SJCRH30 (cell line): ENCODE measurements around the gene TMEM161A. TPM values are rescaled to one million over a fixed set of nuclear protein-coding genes. Genes with fewer than 3 reads are reported as not detected.
"Not testable (repeated sequence)": the region's sequence is repeated elsewhere in the genome, so short reads cannot be mapped to it uniquely, and the experiment has no call there.

Experiments used
- DNase-seq, 2 experiments: peaks; one replicate each; pipeline ENCODE4 v3.0.0-alpha.2; 2015 to 2020
- H3K27ac ChIP-seq: fragments of 250-450 bp; sonication (Bioruptor Pico); 2 replicates; pipeline ENCODE4 v1.5.1; 2020; ENCODE audit warnings: mild to moderate bottlenecking, moderate library complexity
- H3K27me3 ChIP-seq: fragments of 250-450 bp; sonication (Bioruptor Pico); 2 replicates; pipeline ENCODE4 v1.5.1; 2020; ENCODE audit warnings: mild to moderate bottlenecking, moderate library complexity
- H3K36me3 ChIP-seq: fragments of 250-450 bp; sonication (Bioruptor Pico); 2 replicates; pipeline ENCODE4 v1.5.1; 2020; ENCODE audit warnings: mild to moderate bottlenecking, moderate library complexity
- H3K4me1 ChIP-seq: fragments of 250-450 bp; sonication (Bioruptor Pico); 2 replicates; pipeline ENCODE4 v1.5.1; 2020; ENCODE audit warnings: mild to moderate bottlenecking, moderate library complexity
- H3K4me3 ChIP-seq: fragments of 250-450 bp; sonication (Bioruptor Pico); 2 replicates; pipeline ENCODE4 v1.5.1; 2020; ENCODE audit warnings: mild to moderate bottlenecking, moderate library complexity
- H3K9me3 ChIP-seq: fragments of 250-450 bp; sonication (Bioruptor Pico); replicated peaks from 2 replicates; pipeline ENCODE4 v1.5.1; 2020; ENCODE audit warnings: mild to moderate bottlenecking, moderate library complexity
- total RNA-seq: library from RNA; depleted of rRNA; stranded (reverse); fragments of >200 nt; shearing (Covaris generic); gene quantifications from 2 replicates; pipeline ENCODE4 v1.2.3, GENCODE V29; 2014

Gene TMEM161A
- total RNA-seq, 1 experiment from 2014 or later = 23.4 TPM

- Histone ChIP-seq H3K27me3 (no peaks in the 10 kb centered on the region), H3K4me1 (no peaks in the 10 kb centered on the region), H3K36me3 (peaks cover 8% of the 10 kb centered on the region; the same call in 1 of the 2 replicates), H3K27ac (no peak overlapping the region), H3K4me3 (no peak overlapping the region), H3K9me3 (peaks cover 7% of the 10 kb centered on the region)
- DNase-seq = peak; percentile 64 to 69
These were observed 17.7 kb downstream of the TMEM161A start for GRCh38 chr19:19120308-19121231.

GRCh38 chr19:19119325-19120237 is 18.7 kb downstream of the TMEM161A start:
- Histone ChIP-seq H3K27me3 (no peaks in the 10 kb centered on the region), H3K4me3 (no peak overlapping the region), H3K9me3 (peaks cover 7% of the 10 kb centered on the region), H3K27ac (no peak overlapping the region), H3K4me1 (no peaks in the 10 kb centered on the region), H3K36me3 (peaks cover 8% of the 10 kb centered on the region; the same call in 1 of the 2 replicates)
- no peak for DNase-seq

GRCh38 chr19:19115954-19116353 is 22.3 kb downstream of the TMEM161A start:
- Histone ChIP-seq H3K4me3 (no peak overlapping the region), H3K27ac (no peak overlapping the region), H3K36me3 (peaks cover 4% of the 10 kb centered on the region; the same call in 1 of the 2 replicates), H3K4me1 (peaks cover 27% of the 10 kb centered on the region), H3K27me3 (no peaks in the 10 kb centered on the region), H3K9me3 (no peaks in the 10 kb centered on the region; the same call in 1 of the 2 replicates)
- DNase-seq = peak in 1 of 2 experiments; percentile 39

GRCh38 chr19:19113040-19113626 is 25.1 kb downstream of the TMEM161A start:
- no peaks in the 10 kb centered on the region for H3K27me3 ChIP-seq
- DNase-seq = peak; percentile 83 to 88
- no peaks in the 10 kb centered on the region for H3K9me3 ChIP-seq
- H3K4me1 ChIP-seq = peaks cover 27% of the 10 kb centered on the region
- H3K27ac ChIP-seq = peak overlapping the region; percentile 61
- H3K4me3 ChIP-seq = no peak overlapping the region
- H3K36me3 ChIP-seq = no peaks in the 10 kb centered on the region

GRCh38 chr19:19111967-19112580 is 26.2 kb downstream of the TMEM161A start:
- DNase-seq = no peak
- H3K36me3 ChIP-seq = no peaks in the 10 kb centered on the region
- H3K27ac ChIP-seq = no peak overlapping the region; the same call in 1 of the 2 replicates
- H3K9me3 ChIP-seq = no peaks in the 10 kb centered on the region
- H3K4me3 ChIP-seq = no peak overlapping the region
- peaks cover 27% of the 10 kb centered on the region for H3K4me1 ChIP-seq
- no peaks in the 10 kb centered on the region for H3K27me3 ChIP-seq

GRCh38 chr19:19111136-19111835 is 27.0 kb downstream of the TMEM161A start:
- no peaks in the 10 kb centered on the region for H3K9me3 ChIP-seq
- H3K36me3 ChIP-seq = no peaks in the 10 kb centered on the region
- H3K27me3 ChIP-seq = no peaks in the 10 kb centered on the region
- H3K4me1 ChIP-seq = peaks cover 27% of the 10 kb centered on the region
- no peak for DNase-seq
- H3K27ac ChIP-seq = no peak overlapping the region
- no peak overlapping the region for H3K4me3 ChIP-seq

GRCh38 chr19:19110410-19111135 is 27.7 kb downstream of the TMEM161A start:
- Histone ChIP-seq H3K27ac (no peak overlapping the region), H3K4me3 (no peak overlapping the region), H3K4me1 (peaks cover 27% of the 10 kb centered on the region), H3K9me3 (no peaks in the 10 kb centered on the region), H3K36me3 (no peaks in the 10 kb centered on the region), H3K27me3 (no peaks in the 10 kb centered on the region)
- DNase-seq = no peak

- H3K27ac ChIP-seq = no peak overlapping the region
- peaks cover 31% of the 10 kb centered on the region for H3K4me1 ChIP-seq
- no peaks in the 10 kb centered on the region for H3K9me3 ChIP-seq
- no peak for DNase-seq
- H3K27me3 ChIP-seq = no peaks in the 10 kb centered on the region
- H3K36me3 ChIP-seq = no peaks in the 10 kb centered on the region
- no peak overlapping the region for H3K4me3 ChIP-seq
These were observed 28.7 kb downstream of the TMEM161A start for GRCh38 chr19:19109601-19110000.

GRCh38 chr19:19107654-19108053 is 30.6 kb downstream of the TMEM161A start:
- Histone ChIP-seq H3K9me3 (no peaks in the 10 kb centered on the region), H3K27me3 (no peaks in the 10 kb centered on the region), H3K4me3 (no peak overlapping the region), H3K27ac (no peak overlapping the region), H3K36me3 (no peaks in the 10 kb centered on the region), H3K4me1 (peaks cover 17% of the 10 kb centered on the region)
- DNase-seq = no peak

GRCh38 chr19:19106938-19107337 is 31.3 kb downstream of the TMEM161A start:
- H3K36me3 ChIP-seq, H3K4me1 ChIP-seq, H3K27ac ChIP-seq, H3K27me3 ChIP-seq, H3K9me3 ChIP-seq, DNase-seq, H3K4me3 ChIP-seq: not testable (repeated sequence)

- Histone ChIP-seq H3K4me3 (peak overlapping the region; percentile 64), H3K27ac (peak overlapping the region; percentile 78), H3K27me3 (no peaks in the 10 kb centered on the region), H3K9me3 (no peaks in the 10 kb centered on the region), H3K36me3 (no peaks in the 10 kb centered on the region), H3K4me1 (peaks cover 4% of the 10 kb centered on the region; the same call in 1 of the 2 replicates)
- DNase-seq = peak; percentile 84 to 86
These were observed 32.2 kb downstream of the TMEM161A start for GRCh38 chr19:19106056-19106551.

GRCh38 chr19:19105365-19106055 is 32.8 kb downstream of the TMEM161A start:
- no peaks in the 10 kb centered on the region for H3K9me3 ChIP-seq
- H3K4me1 ChIP-seq = peaks cover 4% of the 10 kb centered on the region; the same call in 1 of the 2 replicates
- DNase-seq = peak; percentile 92 to 95
- peak overlapping the region; percentile 64 for H3K4me3 ChIP-seq
- no peaks in the 10 kb centered on the region for H3K36me3 ChIP-seq
- H3K27me3 ChIP-seq = no peaks in the 10 kb centered on the region
- peak overlapping the region; percentile 78 for H3K27ac ChIP-seq
